ENCODE measurements around the gene HDAC10.
A peak's percentile ranks its signal among the peaks of the same experiment; 100 is the strongest.

HDAC10 gene

DNA sequence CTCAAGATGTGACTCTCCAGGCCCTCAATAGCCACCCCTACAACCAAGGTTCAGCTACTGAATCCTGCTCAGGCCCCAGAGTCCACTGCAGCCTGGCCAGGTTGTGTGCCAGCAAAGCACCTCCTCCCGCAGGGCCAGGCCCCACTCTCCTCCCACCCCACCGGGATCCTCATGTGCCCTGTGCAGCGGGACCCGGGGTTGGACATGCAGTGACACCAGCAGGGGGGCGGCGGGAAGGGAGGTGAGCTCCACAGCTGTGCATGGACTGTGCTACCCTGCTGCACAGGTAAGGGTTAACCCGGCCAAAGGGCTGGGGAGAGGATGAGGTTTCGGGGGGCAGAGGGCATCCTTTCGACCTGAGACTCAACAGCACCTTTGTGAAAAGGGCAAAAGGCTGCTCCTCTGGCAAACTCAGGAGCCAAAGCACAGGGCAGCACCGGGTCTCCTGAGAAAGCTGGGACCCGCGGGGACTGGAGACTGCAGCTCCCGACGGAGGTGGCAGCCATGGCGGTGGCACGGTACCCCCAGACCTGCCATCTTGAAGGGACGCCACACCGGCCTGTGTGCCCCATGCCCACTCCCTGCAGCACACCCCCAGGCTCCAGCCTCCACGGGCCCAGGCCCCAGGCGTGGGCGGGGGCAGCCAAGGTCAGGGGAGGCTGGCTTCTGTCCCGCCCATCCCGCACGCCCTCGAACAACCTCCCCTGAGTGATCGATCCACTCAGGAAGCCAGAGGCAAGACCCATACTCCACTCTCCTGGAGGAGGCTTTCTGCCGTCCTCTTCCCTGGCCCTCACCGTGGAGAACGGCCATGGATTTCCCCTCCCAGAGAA lies 45.8 kb upstream of the HDAC10 start:
- Histone ChIP-seq H3K4me1 (ENCODE audit: control insufficient read depth, insufficient read depth, low read depth, low read length) (peaks cover 84% of the 10 kb centered on the region), H2BK120ac (ENCODE audit: low read depth, low read length) (no peak overlapping the region), H3K9ac (ENCODE audit: low read length) (no peak overlapping the region), H3K9me3 (ENCODE audit: control insufficient read depth, low read length) (no peaks in the 10 kb centered on the region), H3K4me3 (ENCODE audit: insufficient read depth in 1 of 2, low read depth in 1 of 2, low read length in 2 of 2) (no peak overlapping the region), H2AFZ (ENCODE audit: low read depth, low read length) (no peak overlapping the region), H2BK5ac (ENCODE audit: low read depth, low read length, poor library complexity, severe bottlenecking) (no peak overlapping the region), H3K18ac (ENCODE audit: low read depth in 1 of 2, low read length in 2 of 2) (peak overlapping the region in 1 of 2 experiments; percentile 67), H2BK15ac (ENCODE audit: low read depth, poor library complexity, severe bottlenecking) (no peak overlapping the region), H2AK5ac (ENCODE audit: low read length, severe bottlenecking) (peak overlapping the region; percentile 11), H3K79me1 (replicated peaks; ENCODE audit: low read length, poor library complexity, severe bottlenecking) (no peaks in the 10 kb centered on the region), H4K8ac (ENCODE audit: low read length) (no peak overlapping the region), H2BK12ac (ENCODE audit: low read length in 2 of 2) (peak overlapping the region in 1 of 2 experiments; percentile 67), H3K23ac (ENCODE audit: low read length in 2 of 2) (peak overlapping the region in 1 of 2 experiments; percentile 40), H3K27ac (ENCODE audit: low read length, poor library complexity, severe bottlenecking) (peak overlapping the region; percentile 64), H3K4me2 (ENCODE audit: low read length, poor library complexity, severe bottlenecking) (no peak overlapping the region), H4K91ac (ENCODE audit: low read length) (peak overlapping the region; percentile 16), H3K27me3 (ENCODE audit: control insufficient read depth in 1 of 2, insufficient read depth in 1 of 2, low read length in 2 of 2) (no peaks in the 10 kb centered on the region), H3K36me3 (ENCODE audit: control insufficient read depth in 1 of 2, insufficient read depth in 2 of 2, low read depth in 1 of 2, low read length in 2 of 2) (peaks cover 10 to 48% of the 10 kb centered on the region in 2 experiments), H3K14ac (ENCODE audit: low read length in 2 of 2) (peak overlapping the region in 1 of 2 experiments; percentile 64), H3K4ac (ENCODE audit: low read depth in 1 of 2, low read length in 2 of 2) (no peak overlapping the region)
- WGBS = 91% methylated on average over 29 of the region's 29 CpGs
- no peak for DNase-seq

DNA sequence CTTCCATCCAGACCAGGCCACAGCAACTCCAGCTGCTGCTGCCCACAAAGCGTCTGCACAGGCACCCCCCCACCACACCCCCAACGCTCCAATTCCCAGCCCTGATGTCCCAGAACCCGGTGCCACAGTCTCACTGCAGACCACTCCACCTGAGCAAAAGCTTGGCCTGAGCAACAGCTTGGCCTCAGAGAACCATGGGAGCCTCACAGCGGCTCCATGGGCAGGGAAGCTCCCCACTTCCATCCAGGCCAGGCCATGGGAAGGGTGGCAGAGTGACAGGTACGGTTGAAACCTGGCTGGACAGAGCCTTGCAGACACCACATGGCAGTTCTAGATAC lies 43.2 kb upstream of the HDAC10 start:
- 52% methylated on average over 5 of the region's 5 CpGs for WGBS
- Histone ChIP-seq H4K8ac (ENCODE audit: low read length) (peak overlapping the region; percentile 39), H3K36me3 (ENCODE audit: control insufficient read depth in 1 of 2, insufficient read depth in 2 of 2, low read depth in 1 of 2, low read length in 2 of 2) (peaks cover 25 to 50% of the 10 kb centered on the region in 2 experiments), H3K9ac (ENCODE audit: low read length) (no peak overlapping the region), H4K91ac (ENCODE audit: low read length) (peak overlapping the region; percentile 81), H2BK5ac (ENCODE audit: low read depth, low read length, poor library complexity, severe bottlenecking) (peak overlapping the region; percentile 92), H2BK12ac (ENCODE audit: low read length in 2 of 2) (peak overlapping the region; percentile 3 to 20), H3K18ac (ENCODE audit: low read depth in 1 of 2, low read length in 2 of 2) (peak overlapping the region; percentile 67 to 71), H3K4me1 (ENCODE audit: control insufficient read depth, insufficient read depth, low read depth, low read length) (peaks cover 77% of the 10 kb centered on the region), H2AK5ac (ENCODE audit: low read length, severe bottlenecking) (peak overlapping the region; percentile 99), H3K4me3 (ENCODE audit: insufficient read depth in 1 of 2, low read depth in 1 of 2, low read length in 2 of 2) (no peak overlapping the region), H3K27ac (ENCODE audit: low read length, poor library complexity, severe bottlenecking) (peak overlapping the region; percentile 98), H2AFZ (ENCODE audit: low read depth, low read length) (no peak overlapping the region), H3K79me1 (replicated peaks; ENCODE audit: low read length, poor library complexity, severe bottlenecking) (no peaks in the 10 kb centered on the region), H2BK15ac (ENCODE audit: low read depth, poor library complexity, severe bottlenecking) (no peak overlapping the region), H3K27me3 (ENCODE audit: control insufficient read depth in 1 of 2, insufficient read depth in 1 of 2, low read length in 2 of 2) (no peaks in the 10 kb centered on the region), H3K23ac (ENCODE audit: low read length in 2 of 2) (no peak overlapping the region), H3K9me3 (ENCODE audit: control insufficient read depth, low read length) (no peaks in the 10 kb centered on the region), H2BK120ac (ENCODE audit: low read depth, low read length) (peak overlapping the region; percentile 84), H3K4ac (ENCODE audit: low read depth in 1 of 2, low read length in 2 of 2) (peak overlapping the region; percentile 2 to 62), H3K4me2 (ENCODE audit: low read length, poor library complexity, severe bottlenecking) (no peak overlapping the region), H3K14ac (ENCODE audit: low read length in 2 of 2) (peak overlapping the region in 1 of 2 experiments; percentile 18)
- DNase-seq = no peak

DNA sequence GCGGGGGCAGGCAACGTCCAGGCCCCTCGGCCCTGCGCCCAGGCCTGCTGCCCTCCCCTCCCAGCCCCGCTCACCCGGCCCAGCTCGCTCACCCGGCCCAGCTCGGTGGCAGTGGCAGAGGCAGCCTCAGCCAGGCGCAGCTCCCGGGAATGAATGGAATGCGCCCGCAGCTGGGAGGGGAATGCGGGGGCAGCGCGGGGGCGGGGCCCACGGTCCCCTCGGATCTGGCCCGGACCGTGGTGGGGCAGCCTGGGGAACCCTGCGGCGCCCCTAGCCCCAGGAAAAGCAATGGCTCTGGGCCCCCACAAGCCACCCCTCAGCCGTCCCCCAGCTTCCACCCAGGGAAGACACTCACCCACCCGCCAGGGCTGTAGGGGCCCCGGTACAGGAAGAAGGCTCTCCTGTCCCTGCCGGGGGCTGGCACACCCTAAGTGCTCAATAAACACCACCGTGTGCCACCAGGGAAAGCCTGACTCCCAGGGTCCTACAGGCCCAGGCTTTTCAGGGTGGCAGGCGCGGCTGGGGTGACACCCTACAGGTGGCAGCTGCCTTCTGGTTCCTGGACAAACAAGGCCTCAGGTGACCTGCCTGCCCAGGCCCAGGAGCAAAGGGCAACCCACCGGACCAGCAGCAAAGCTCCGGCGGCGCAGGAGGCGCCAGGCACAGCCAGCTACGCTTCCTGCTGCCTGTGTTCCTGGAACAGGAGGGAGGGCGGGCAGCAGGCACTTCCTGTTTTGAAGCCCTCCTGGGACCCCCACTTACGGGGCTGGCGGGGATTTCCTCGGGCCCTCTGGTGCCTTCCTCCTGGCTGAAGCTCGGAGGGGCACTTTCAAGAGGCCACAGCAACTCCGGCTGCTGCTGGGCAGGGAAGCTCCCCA lies 42.6 kb upstream of the HDAC10 start:
- H4K91ac ChIP-seq (ENCODE audit: low read length) = peak overlapping the region; percentile 89
- no peak overlapping the region for H2AFZ ChIP-seq (ENCODE audit: low read depth, low read length)
- peaks cover 31 to 52% of the 10 kb centered on the region in 2 experiments for H3K36me3 ChIP-seq (ENCODE audit: control insufficient read depth in 1 of 2, insufficient read depth in 2 of 2, low read depth in 1 of 2, low read length in 2 of 2)
- no peaks in the 10 kb centered on the region for H3K9me3 ChIP-seq (ENCODE audit: control insufficient read depth, low read length)
- peaks cover 78% of the 10 kb centered on the region for H3K4me1 ChIP-seq (ENCODE audit: control insufficient read depth, insufficient read depth, low read depth, low read length)
- H3K9ac ChIP-seq (ENCODE audit: low read length) = peak overlapping the region; percentile 48
- WGBS = 4% methylated on average over 39 of the region's 42 CpGs
- peak overlapping the region; percentile 83 for H2AK5ac ChIP-seq (ENCODE audit: low read length, severe bottlenecking)
- no peak overlapping the region for H3K23ac ChIP-seq (ENCODE audit: low read length in 2 of 2)
- peak overlapping the region; percentile 92 for H2BK5ac ChIP-seq (ENCODE audit: low read depth, low read length, poor library complexity, severe bottlenecking)
- H2BK120ac ChIP-seq (ENCODE audit: low read depth, low read length) = peak overlapping the region; percentile 84
- H2BK15ac ChIP-seq (ENCODE audit: low read depth, poor library complexity, severe bottlenecking) = peak overlapping the region; percentile 20
- peak overlapping the region; percentile 71 for H3K4me2 ChIP-seq (ENCODE audit: low read length, poor library complexity, severe bottlenecking)
- H3K4ac ChIP-seq (ENCODE audit: low read depth in 1 of 2, low read length in 2 of 2) = peak overlapping the region; percentile 34 to 62
- peak overlapping the region; percentile 98 for H3K27ac ChIP-seq (ENCODE audit: low read length, poor library complexity, severe bottlenecking)
- no peaks in the 10 kb centered on the region for H3K79me1 ChIP-seq (replicated peaks; ENCODE audit: low read length, poor library complexity, severe bottlenecking)
- H3K18ac ChIP-seq (ENCODE audit: low read depth in 1 of 2, low read length in 2 of 2) = peak overlapping the region; percentile 70 to 90
- peak; percentile 69 for DNase-seq
- H3K27me3 ChIP-seq (ENCODE audit: control insufficient read depth in 1 of 2, insufficient read depth in 1 of 2, low read length in 2 of 2) = no peaks in the 10 kb centered on the region
- H2BK12ac ChIP-seq (ENCODE audit: low read length in 2 of 2) = peak overlapping the region; percentile 6 to 82
- peak overlapping the region; percentile 39 for H4K8ac ChIP-seq (ENCODE audit: low read length)
- H3K14ac ChIP-seq (ENCODE audit: low read length in 2 of 2) = peak overlapping the region in 1 of 2 experiments; percentile 61
- H3K4me3 ChIP-seq (ENCODE audit: insufficient read depth in 1 of 2, low read depth in 1 of 2, low read length in 2 of 2) = peak overlapping the region in 1 of 2 experiments; percentile 40
